DOHH2 (cell line): Measurements from ENCODE around the gene MAMDC2.

Source experiments
- H3F3A ChIP-seq: fragments of 200-600 bp; sonication (generic), shearing (Covaris generic); 2 replicates; pipeline ENCODE4 v1.6.0; 2016; ENCODE audit warnings: antibody characterized with exemption, mild to moderate bottlenecking; ENCODE audit not compliant: control insufficient read depth, insufficient read depth
- H3K27ac ChIP-seq: fragments of 200-600 bp; sonication (generic); 2 replicates; pipeline ENCODE4 v1.5.1; 2014; ENCODE audit warnings: low read depth, mild to moderate bottlenecking, low read length, moderate library complexity
- H3K27me3 ChIP-seq: fragments of 200-600 bp; sonication (generic); 2 replicates; pipeline ENCODE4 v1.6.1; 2014; ENCODE audit warnings: mild to moderate bottlenecking, low read length, mixed read lengths; ENCODE audit not compliant: control insufficient read depth
- H3K36me3 ChIP-seq: fragments of 200-600 bp; sonication (generic); 2 replicates; pipeline ENCODE4 v1.6.1; 2014; ENCODE audit warnings: mild to moderate bottlenecking, low read length, moderate library complexity, mixed read lengths; ENCODE audit not compliant: control insufficient read depth
- H3K4me1 ChIP-seq: fragments of 200-600 bp; sonication (generic); 2 replicates; pipeline ENCODE4 v1.6.1; 2014; ENCODE audit warnings: mild to moderate bottlenecking, low read length, mixed read lengths; ENCODE audit not compliant: control insufficient read depth
- H3K4me2 ChIP-seq: fragments of 200-600 bp; sonication (generic); 2 replicates; pipeline ENCODE4 v1.6.0; 2014; ENCODE audit warnings: mild to moderate bottlenecking, low read length, moderate library complexity
- H3K4me3 ChIP-seq: fragments of 200-600 bp; sonication (generic); 2 replicates; pipeline ENCODE4 v1.5.1; 2014; ENCODE audit warnings: mild to moderate bottlenecking, low read length, mixed read lengths
- H3K79me2 ChIP-seq: fragments of 200-600 bp; sonication (generic); 2 replicates; pipeline ENCODE4 v1.6.1; 2014; ENCODE audit warnings: mild to moderate bottlenecking, low read length, mixed read lengths; ENCODE audit not compliant: control insufficient read depth
- H3K9me2 ChIP-seq: fragments of 200-600 bp; sonication (generic); replicated peaks from 2 replicates; pipeline ENCODE4 v1.6.1; 2014; ENCODE audit warnings: mild to moderate bottlenecking, low read length, mixed read lengths; ENCODE audit not compliant: control insufficient read depth
- H3K9me3 ChIP-seq: fragments of 200-600 bp; sonication (generic); 2 replicates; pipeline ENCODE4 v1.6.1; 2014; ENCODE audit warnings: antibody characterized with exemption, low read length, mixed read lengths; ENCODE audit not compliant: control insufficient read depth, insufficient read depth
- H4K20me1 ChIP-seq: fragments of 200-600 bp; sonication (generic); 2 replicates; pipeline ENCODE4 v1.6.0; 2014; ENCODE audit warnings: low read depth, mild to moderate bottlenecking, antibody characterized with exemption, low read length, moderate library complexity; ENCODE audit not compliant: control insufficient read depth, insufficient read depth
- EZH2phosphoT487 ChIP-seq: fragments of 200-600 bp; sonication (generic); IDR thresholded peaks from 2 replicates; pipeline ENCODE4 v1.6.1; 2017; ENCODE audit warnings: borderline replicate concordance, mild to moderate bottlenecking, antibody characterized with exemption, low read length, moderate library complexity, mixed read lengths
- TF ChIP-seq, protein P1 (sequence below): fragments of 200-600 bp; sonication (generic); IDR thresholded peaks from one replicate; pipeline ENCODE4 v1.5.1; 2014; ENCODE audit warnings: antibody characterized with exemption, mild to moderate bottlenecking, low read depth, low read length; ENCODE audit not compliant: poor library complexity, severe bottlenecking

Gene MAMDC2

DNA sequence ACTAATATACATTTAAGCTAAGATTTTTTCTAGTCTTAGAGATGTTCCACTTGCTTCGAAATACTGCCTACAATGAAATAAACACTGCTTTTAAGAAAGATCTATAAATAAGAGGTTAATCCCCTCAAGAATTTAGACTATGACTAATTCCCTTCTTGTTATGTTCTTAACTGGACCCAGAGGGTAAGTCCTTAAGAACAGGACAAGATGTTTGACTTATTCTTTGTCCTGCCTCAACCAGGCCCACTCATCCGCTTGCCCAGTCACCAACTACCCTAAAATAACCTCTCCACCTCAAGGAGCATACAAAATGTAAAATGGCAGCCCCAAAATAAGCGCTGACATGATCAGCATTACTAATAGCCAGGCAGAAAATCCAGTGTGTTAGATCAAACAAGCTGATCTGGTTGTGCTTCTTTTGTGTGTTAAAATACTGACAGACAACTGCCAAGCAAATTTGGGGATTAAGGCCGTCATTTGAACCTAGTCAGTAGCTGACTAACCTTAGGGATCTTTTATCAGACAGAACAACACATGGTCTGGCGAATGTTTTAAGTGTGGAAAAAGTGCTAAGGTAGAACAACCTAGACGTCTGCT, 121.5 kb downstream of the MAMDC2 start:
- Histone ChIP-seq H3F3A (no peaks in the 10 kb centered on the region), H3K79me2 (no peaks in the 10 kb centered on the region), H3K9me3 (no peaks in the 10 kb centered on the region), H4K20me1 (no peaks in the 10 kb centered on the region), H3K36me3 (no peaks in the 10 kb centered on the region), H3K27me3 (no peaks in the 10 kb centered on the region), H3K4me3 (no peak overlapping the region), H3K4me1 (no peaks in the 10 kb centered on the region), H3K4me2 (no peak overlapping the region), H3K27ac (no peak overlapping the region), H3K9me2 (no peaks in the 10 kb centered on the region)
- TF ChIP-seq, protein P1, sequence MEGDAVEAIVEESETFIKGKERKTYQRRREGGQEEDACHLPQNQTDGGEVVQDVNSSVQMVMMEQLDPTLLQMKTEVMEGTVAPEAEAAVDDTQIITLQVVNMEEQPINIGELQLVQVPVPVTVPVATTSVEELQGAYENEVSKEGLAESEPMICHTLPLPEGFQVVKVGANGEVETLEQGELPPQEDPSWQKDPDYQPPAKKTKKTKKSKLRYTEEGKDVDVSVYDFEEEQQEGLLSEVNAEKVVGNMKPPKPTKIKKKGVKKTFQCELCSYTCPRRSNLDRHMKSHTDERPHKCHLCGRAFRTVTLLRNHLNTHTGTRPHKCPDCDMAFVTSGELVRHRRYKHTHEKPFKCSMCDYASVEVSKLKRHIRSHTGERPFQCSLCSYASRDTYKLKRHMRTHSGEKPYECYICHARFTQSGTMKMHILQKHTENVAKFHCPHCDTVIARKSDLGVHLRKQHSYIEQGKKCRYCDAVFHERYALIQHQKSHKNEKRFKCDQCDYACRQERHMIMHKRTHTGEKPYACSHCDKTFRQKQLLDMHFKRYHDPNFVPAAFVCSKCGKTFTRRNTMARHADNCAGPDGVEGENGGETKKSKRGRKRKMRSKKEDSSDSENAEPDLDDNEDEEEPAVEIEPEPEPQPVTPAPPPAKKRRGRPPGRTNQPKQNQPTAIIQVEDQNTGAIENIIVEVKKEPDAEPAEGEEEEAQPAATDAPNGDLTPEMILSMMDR, result no peak
- TF ChIP-seq EZH2phosphoT487, result no peak

DNA sequence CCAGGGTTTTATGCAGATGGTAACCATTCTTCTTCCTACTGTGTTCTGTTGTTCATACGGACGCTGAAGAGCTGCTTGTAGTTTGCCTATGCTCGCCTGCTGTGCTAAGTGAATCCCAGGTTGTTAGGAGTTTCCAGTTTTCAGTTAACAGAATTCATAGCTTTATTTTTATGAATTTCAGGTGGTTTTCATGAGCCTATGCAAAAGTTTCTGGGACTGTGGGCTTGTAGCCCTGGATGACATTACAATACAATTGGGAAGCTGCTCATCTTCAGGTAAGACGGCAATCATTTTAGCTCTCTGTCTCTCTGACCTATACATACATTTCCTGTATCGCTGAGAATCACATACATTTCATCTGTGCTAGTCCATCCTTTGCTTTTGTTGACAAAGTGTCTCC, 124.9 kb downstream of the MAMDC2 start:
- Histone ChIP-seq H3K4me1 (no peaks in the 10 kb centered on the region), H3K9me2 (no peaks in the 10 kb centered on the region), H3K36me3 (no peaks in the 10 kb centered on the region), H3K9me3 (no peaks in the 10 kb centered on the region), H3K79me2 (no peaks in the 10 kb centered on the region), H3K27me3 (no peaks in the 10 kb centered on the region), H3K4me3 (no peak overlapping the region), H3K27ac (no peak overlapping the region), H3F3A (no peaks in the 10 kb centered on the region), H4K20me1 (no peaks in the 10 kb centered on the region), H3K4me2 (no peak overlapping the region)
- TF ChIP-seq, protein P1, result no peak
- TF ChIP-seq EZH2phosphoT487, result no peak

DNA sequence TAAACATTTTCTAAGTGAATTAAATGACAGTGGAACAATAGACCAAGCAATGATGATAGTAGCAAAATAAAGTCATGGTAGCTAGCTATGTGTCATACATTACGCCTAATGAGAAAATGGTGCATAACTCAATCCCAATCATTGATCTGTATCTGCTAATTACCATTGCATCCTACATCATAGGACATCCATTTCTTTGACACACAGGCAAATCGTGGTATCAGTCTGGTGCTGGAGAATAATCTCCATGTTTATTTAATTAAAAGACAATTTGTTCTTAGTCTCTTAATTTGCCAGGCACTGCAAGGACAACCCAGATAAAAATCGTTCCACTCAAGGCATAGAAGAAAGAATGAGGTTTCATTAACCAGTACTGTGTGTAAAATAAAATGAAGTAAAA, 125.6 kb downstream of the MAMDC2 start:
- Histone ChIP-seq H3K36me3 (no peaks in the 10 kb centered on the region), H3F3A (no peaks in the 10 kb centered on the region), H3K4me1 (no peaks in the 10 kb centered on the region), H3K27ac (no peak overlapping the region), H3K79me2 (no peaks in the 10 kb centered on the region), H3K27me3 (no peaks in the 10 kb centered on the region), H3K9me3 (no peaks in the 10 kb centered on the region), H4K20me1 (no peaks in the 10 kb centered on the region), H3K9me2 (no peaks in the 10 kb centered on the region), H3K4me3 (no peak overlapping the region), H3K4me2 (no peak overlapping the region)
- TF ChIP-seq, protein P1, result no peak
- no peak for TF ChIP-seq EZH2phosphoT487
